NCI-H526 treated with DMSO at 0.1 percent for 48 hours (cell line): ENCODE results near the gene MIA.
A peak's percentile ranks its signal among the peaks of the same experiment; 100 is the strongest.
"Not testable (repeated sequence)": the region's sequence is repeated elsewhere in the genome, so short reads cannot be mapped to it uniquely, and the experiment has no call there.

ENCODE experiments used
- DNase-seq: peaks from one replicate; lab custom pipeline; 2025; lab: John Stamatoyannopoulos, UW

The MIA gene

GRCh38 chr19:40803857-40804782 lies 28.8 kb downstream of the MIA start:
- no peak for DNase-seq

- DNase-seq: no peak
Measured at GRCh38 chr19:40804783-40805242, 29.5 kb downstream of the MIA start.

DNA sequence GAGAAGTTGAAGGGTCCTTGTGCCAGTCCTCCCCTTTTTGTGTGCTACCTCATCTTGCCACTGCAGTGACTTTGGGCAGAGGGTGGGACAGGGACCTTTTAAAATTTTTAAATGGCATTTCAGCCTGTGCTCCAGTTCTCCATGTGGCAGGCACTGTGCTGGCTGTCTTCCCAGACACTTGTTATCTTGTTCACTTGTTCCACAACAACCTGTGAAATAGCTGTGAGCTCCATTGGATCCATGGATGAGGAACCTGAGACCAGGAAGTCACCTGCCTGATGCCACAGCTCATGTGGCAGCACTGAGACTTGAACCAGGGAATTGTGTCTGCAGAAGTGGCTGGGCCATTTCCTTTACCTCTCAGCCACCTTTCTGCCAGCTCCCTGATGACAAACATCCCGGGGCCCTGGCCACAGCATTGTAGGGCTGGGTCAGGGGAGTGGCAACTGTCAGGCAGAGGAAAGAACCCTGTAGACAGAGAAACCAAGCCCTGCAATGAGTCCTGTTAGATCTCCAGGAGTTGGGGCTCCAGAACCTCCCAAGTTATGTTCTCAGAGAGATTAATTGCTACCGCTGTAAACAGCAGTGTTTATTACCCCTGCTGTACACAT lies 30.0 kb downstream of the MIA start:
- DNase-seq: no peak

DNA sequence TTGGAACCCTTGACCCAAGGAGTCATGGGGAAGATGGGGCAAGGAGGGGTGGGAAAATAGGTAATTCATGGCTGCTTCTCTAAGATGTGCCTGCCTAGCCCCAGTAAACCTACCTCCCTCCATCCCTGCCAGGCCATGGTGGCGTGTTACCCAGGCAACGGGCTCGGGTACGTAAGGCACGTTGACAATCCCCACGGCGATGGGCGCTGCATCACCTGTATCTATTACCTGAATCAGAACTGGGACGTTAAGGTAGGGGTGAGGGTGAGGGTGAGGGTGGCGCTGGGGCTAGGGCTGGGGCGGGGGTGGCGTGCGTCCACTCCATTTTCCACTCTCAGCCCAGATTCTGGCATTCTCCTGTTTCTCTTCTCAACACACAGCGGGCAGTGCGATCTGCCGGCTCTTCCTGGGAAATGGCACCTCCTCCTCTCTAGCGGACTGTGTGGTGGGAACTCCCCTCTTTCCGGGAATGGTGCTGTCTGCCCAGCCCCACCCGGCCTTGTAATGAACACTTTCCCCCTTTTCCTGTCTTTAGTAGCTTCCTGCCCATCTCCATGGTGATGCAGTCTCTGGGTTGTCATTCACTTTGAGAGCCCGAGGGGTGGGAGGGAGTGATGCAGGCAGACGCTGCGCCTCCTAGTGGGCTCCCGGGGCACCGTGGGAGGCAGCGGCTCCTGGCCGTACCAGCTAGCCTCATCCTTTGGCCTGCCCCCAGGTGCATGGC lies 31.3 kb downstream of the MIA start:
- DNase-seq: peak; percentile 87

DNA sequence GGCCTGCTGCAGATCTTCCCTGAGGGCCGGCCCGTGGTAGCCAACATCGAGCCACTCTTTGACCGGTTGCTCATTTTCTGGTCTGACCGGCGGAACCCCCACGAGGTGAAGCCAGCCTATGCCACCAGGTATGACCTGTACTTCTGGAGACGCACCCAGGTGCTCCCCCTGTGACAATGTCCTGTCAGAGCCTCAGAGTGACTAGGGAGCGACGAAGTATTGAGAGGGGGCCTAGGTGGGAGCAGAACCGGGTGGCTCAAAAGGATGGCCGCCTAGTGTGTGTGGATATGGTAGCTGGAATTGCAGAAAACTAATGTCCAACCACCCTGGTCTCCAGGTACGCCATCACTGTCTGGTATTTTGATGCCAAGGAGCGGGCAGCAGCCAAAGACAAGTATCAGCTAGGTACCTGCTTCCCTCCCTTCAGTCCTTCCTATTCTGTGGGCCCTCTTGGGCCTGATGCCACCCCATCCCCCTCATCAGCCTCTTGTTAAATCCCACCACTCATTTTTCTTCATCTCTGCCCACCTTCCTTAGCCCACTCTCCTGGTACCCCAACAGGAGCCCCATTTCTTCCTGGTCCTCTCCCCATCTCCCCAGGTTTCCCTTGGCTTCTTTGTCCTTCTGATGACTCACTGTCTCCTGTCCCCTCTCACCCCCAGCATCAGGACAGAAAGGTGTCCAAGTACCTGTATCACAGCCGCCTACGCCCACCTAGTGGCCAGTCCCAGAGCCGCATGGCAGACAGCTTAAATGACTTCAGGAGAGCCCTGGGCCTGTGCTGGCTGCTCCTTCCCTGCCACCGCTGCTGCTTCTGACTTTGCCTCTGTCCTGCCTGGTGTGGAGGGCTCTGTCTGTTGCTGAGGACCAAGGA lies 32.1 kb downstream of the MIA start:
- no peak for DNase-seq

GRCh38 chr19:40808021-40808325 lies 32.7 kb downstream of the MIA start:
- no peak for DNase-seq

DNA sequence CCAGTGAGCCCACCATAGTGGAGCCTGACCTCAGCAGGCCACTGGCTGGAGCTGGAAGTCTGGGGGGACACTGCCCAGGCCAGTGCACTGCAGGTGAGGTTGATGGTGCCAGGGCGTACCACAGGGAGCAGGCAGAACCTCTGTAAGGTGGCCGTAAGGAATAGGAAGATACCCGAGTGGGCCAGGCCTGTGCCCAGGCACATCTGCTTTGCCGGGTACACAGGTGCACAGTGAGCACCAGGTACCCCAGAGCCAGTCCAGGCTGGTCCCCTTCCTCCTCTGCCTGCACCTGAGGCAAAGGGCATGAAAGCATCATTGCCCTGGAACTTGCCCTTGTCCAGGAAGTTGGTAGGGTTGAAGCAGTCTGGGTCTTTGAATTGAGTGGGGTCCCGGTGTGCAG lies 33.2 kb downstream of the MIA start:
- no peak for DNase-seq

DNA sequence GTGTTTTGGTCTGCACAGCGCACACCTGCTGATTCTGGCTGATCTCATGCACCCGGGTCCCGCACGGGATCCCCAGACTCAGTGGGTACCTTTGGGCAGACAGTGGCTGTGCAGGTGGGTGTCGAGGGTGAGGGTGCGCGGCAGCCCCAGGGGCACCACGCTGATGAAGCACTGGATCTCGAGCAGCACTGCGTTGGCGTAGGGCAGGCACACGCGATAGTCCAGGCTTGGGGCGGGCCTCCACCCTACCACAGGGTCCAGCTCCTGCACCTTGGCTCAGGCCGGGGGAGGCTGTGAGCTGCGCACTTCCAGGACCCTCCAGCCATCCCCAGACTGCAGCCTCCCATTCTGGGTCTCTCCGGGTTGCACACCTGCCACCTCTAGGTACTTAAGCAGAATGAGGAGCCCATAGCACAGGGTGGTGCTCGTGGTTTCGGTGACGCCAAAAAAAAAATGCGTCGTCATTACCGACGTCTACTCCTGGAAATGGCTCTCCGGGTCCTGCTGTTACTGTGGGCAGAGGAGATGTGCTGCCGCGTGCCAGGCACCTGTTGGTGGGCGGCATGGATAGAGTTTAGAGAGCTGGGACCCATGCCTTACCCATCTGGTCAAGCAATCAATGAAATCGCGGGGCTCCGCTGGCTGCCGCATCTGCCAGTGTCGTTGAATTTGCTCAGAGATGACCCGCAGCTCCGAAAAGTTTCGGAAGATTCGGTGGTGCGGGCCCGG lies 34.2 kb downstream of the MIA start:
- DNase-seq: no peak

GRCh38 chr19:40810160-40810559 lies 34.8 kb downstream of the MIA start:
- no peak for DNase-seq

GRCh38 chr19:40810649-40811408 lies 35.5 kb downstream of the MIA start:
- peak; percentile 59 for DNase-seq

DNA sequence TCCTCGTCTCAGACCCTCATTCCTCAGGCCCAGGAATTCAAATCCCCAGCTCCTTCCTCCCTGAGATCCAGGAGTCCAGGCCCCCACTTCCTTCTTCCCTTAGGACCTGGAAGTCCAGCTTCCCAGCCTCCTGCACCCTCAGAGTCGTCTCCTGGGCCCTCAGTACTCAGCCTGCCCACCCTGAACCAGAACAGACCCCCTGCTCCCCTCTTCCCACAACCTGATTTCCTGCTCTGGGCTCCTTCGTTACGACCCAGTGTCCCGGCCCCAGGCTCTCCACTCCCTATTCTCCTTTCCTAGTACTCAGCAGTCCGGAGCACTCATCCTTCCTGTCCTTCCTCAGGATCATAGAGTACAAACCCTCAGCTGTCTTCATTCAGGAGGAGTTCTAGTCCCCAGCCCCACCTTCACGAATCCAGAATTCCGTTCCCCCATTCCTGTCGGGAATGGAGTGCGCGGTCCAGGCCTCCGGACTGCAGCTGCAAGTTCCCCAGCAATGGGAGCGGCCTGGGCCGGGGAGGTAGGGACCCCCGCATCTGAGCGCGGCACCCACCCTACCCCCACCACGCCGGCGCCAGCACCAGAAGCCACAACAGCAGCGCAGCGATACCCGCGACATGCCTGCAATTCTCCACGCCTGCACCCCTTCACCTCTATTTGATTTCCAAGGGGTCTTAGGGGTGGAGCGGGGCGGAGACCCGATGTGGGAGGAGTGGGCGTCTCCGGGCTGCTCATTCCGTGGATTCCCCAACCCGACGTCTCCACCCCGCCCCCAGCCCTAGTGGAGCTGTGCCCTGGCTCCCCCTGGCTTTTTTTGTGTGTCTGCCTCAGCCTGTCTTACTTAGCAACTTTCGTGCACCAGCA lies 36.4 kb downstream of the MIA start:
- no peak for DNase-seq

GRCh38 chr19:40812571-40812970 lies 37.2 kb downstream of the MIA start:
- not testable (repeated sequence) for DNase-seq

DNA sequence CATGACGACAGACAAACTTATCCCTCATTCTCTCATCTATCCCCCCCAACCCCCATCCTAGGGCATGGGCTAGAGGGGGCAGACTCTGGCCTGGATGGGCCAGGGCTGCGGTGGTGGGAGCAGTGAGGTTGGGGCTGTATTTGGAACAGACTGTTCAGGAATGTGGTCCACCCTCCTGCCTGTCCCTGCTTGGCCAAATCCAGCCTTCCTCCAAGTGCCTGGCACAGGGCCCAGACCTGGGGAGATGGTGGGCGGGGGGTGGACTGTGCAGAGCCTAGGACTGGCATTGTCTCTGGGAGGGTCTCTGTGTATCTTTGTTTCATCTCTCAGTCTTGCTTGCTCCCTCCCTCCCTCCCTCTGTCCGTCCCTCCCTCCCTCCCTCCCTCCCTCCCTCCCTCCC lies 37.9 kb downstream of the MIA start:
- no peak for DNase-seq

- no peak for DNase-seq
Measured at GRCh38 chr19:40815223-40815622, 39.9 kb downstream of the MIA start.

GRCh38 chr19:40818480-40819399 lies 43.4 kb downstream of the MIA start:
- DNase-seq: not testable (repeated sequence)

GRCh38 chr19:40819479-40820234 lies 44.3 kb downstream of the MIA start:
- DNase-seq: not testable (repeated sequence)

DNA sequence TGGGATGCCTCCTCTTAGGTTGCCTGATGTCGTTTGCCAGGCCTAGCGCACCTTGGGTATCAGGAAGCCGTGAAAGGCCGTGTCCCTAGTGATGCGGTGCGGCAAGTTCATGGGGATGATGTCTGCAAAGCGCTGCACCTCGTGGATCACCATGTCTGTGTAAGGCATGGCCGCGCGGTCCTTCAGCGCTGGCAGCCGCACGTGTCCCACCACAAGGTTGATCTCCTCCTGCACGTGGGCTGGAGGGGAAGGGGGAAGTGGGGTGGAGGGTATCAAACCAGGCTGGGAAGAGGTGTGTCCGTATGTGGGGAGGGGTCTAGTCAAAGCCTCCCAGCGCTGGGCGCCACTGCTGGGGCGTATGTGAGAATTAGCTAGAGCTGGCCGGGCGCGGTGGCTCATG lies 46.8 kb downstream of the MIA start:
- DNase-seq: no peak
